Fibroblast of mammary gland (primary cell): ENCODE results near the gene CRACDL.

ENCODE experiments used
- DNase-seq: peaks from one replicate; pipeline ENCODE4 v3.0.0-alpha.2; 2010; ENCODE audit warnings: low read depth
- H3K4me3 ChIP-seq: 2 replicates; pipeline ENCODE4 v1.5.1; 2011; ENCODE audit warnings: low read depth, mild to moderate bottlenecking, low read length, moderate library complexity; ENCODE audit not compliant: control insufficient read depth
- CTCF ChIP-seq: conservative IDR thresholded peaks from 2 replicates; pipeline ENCODE4 v1.5.1; 2011; ENCODE audit warnings: low read depth, low read length, inconsistent platforms; ENCODE audit not compliant: control insufficient read depth, insufficient read depth

CRACDL gene

DNA sequence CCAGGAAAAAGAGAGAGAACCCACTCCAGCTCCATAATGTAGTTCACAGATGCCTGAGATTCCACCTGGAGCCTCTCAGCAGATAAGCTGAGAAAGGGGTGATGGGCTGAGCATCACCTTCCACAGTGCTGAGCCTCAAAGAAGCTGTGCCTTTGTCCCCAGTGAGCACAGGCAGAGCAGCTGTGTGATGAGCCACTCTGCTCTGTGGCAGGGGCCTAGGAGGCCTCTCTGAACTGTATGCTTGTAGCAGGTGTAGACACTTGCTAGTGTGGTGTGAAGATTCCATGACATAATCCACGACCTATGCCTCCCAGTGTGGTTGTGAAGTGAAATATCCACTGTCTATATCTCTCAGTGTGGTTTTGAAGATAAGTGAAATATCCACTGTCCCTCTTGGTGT, 134.7 kb downstream of the CRACDL start:
- no peak for DNase-seq
- no peak overlapping the region for H3K4me3 ChIP-seq
- TF ChIP-seq CTCF, result no peak

DNA sequence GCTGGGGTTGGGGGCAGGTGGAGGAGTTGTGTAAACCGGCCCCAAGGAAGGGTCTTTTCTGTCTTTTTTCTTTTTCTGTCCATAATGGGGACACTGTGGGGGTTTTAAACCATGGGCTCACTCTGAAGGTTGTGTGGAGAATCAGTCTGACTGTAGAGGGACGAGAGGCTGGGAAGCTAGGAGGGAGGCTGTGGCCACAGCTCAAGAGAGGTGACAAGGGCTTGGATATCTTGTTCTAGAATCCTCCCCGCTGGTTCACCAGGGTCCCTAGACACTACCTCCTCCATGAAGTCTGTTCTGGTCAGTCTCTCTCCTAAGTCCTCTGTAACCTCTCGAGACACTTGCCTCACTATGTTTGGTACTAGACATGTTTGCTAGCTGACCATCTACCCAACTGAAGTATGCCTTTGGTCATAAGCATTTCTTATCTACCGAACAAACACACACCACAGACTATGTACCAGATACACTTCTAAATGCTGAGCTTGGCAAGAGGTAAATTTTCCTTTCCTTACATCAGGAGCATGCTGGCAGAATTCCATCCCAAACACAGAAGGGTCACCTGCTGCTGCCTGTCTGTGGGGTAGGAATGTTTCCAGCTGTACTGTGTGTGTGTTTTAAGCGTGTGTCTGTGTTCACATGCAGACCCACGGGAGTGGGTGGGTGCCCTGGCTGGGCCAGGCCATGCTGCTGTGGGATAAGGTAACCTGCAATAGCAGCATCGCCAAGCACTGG, 135.5 kb downstream of the CRACDL start:
- H3K4me3 ChIP-seq, result no peak overlapping the region
- DNase-seq, result no peak
- TF ChIP-seq CTCF, result no peak

DNA sequence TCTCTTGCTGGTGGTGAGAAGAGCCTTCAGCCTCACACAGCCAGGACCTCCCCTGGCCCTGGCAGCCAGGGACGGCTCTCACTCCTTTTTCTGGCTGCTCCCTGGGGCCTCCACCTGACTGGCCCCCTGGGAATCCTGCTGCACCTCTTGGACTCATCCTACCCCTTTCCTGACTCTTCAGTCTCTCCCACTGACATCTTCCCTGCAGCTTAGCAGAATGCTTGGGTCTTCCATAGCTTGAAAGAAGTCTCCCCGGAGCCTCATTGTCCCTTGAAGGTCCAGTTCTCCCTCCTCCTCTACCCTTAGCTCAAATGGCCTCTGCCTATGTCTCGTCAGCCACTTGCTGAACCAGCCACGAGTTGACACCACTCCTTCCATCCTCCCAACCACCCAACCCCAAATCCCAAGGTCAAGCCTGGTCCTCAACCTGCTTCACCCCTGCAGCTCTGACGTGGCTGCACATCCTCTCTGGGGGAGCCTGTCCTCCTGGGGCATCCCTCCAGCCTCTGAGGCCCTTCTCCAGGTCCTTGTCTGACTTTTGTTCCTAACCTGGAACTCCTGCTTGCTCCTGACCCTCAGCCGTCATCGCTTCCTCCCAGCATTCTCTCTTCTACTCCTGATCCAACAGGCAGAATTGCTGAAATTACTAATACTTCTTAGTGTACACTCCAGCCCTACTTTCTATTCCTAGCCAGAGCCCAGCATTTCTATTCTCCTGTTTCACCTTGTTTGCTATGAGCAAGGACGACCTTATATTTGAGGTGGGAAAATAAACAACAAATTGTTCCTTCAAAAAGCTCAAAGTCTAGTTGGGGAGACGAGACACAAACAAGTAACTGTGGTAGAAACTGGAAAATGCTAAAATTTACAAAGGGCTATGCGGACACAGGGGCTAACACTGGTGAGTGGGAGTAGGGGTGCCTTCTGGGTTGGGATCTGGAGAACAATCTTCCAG, 136.4 kb downstream of the CRACDL start:
- no peak for TF ChIP-seq CTCF
- DNase-seq, result no peak

DNA sequence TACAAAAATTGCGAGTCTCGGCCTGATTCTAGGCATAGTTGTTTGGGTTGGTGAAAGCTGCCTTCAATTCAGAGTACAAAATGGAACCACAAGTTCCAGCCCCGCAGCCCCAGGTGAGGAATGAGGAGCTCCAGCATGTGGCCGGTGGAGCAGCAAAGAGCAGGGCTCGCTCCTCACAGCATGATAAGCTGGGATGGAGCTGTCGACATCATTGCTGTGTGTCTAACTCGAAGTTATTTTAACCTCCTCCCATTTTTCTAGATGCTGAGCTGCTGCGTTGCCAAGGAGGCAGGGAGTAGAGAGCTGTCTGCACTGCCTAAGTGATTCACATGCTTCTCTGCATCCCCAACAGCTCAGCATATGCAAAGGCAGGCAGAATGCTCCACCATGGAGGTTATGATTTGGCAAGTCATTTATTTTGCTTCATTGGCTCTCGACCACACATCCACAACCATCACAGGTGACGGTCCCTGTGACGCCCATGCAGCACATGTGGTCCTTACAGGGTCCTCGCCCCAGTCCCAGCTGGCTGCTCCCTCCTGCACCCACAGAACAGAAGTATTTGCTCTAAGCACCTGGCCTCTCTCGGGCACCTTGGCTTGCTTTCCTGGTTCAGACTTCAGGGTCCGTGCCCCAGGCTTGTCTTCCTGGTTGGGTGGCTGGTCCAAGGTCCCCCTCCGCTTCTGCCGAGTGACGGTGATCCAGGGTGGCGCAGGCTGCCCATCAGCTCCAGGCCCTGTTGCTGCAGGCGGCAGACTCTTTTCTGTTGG, 139.1 kb downstream of the CRACDL start:
- no peak for DNase-seq

More for the DNA sequence above, 136.4 kb downstream of the CRACDL start:
- H3K4me3 ChIP-seq, result no peak overlapping the region

GRCh38 chr2:98795891-98796676, 139.9 kb downstream of the CRACDL start:
- H3K4me3 ChIP-seq, result no peak overlapping the region
- no peak for DNase-seq
- no peak for TF ChIP-seq CTCF

More for the DNA sequence above, 139.1 kb downstream of the CRACDL start:
- TF ChIP-seq CTCF, result no peak
- no peak overlapping the region for H3K4me3 ChIP-seq
